CD14-positive monocyte (primary cell): Measurements from ENCODE around the gene FKBP15. TPM values are rescaled to one million over a fixed set of nuclear protein-coding genes. Genes with fewer than 3 reads are reported as not detected.

Experiments used
- DNase-seq, 3 donors: peaks; one replicate each; pipeline ENCODE4 v3.0.0-alpha.2; 2011 to 2022
- H2AFZ ChIP-seq: 2 replicates; pipeline ENCODE4 v1.6.0; 2012; ENCODE audit warnings: mild to moderate bottlenecking, low read depth, low read length, inconsistent platforms; ENCODE audit not compliant: insufficient read depth, poor library complexity, severe bottlenecking
- H3K27ac ChIP-seq, 2 donors: 1 replicate in 1 of 2; 2 replicates in 1 of 2; pipeline ENCODE4 v1.5.1; 2012 to 2013; ENCODE audit warnings: low read length in 2 of 2, control low read depth in 1 of 2, inconsistent platforms in 1 of 2, low read depth in 1 of 2, mild to moderate bottlenecking in 1 of 2
- H3K27me3 ChIP-seq, 2 donors: one replicate each; pipeline versions ENCODE4 v1.6.0 to v1.6.1; 2011 to 2013; ENCODE audit warnings: low read length in 2 of 2; ENCODE audit not compliant: control insufficient read depth in 2 of 2, insufficient read depth in 2 of 2
- H3K36me3 ChIP-seq, 2 donors: replicated peaks in 1 of 2; 1 replicate in 1 of 2; 2 replicates in 1 of 2; pipeline versions ENCODE4 v1.5.1 to v1.6.1; 2012 to 2013; ENCODE audit warnings: low read length in 2 of 2, control low read depth in 1 of 2, inconsistent platforms in 1 of 2, mild to moderate bottlenecking in 1 of 2; ENCODE audit not compliant: insufficient read depth in 2 of 2, control insufficient read depth in 1 of 2
- H3K4me1 ChIP-seq, 2 donors: 1 replicate in 1 of 2; 2 replicates in 1 of 2; pipeline versions ENCODE4 v1.5.1 to v1.6.1; 2012 to 2013; ENCODE audit warnings: low read length in 2 of 2, control low read depth in 1 of 2, inconsistent platforms in 1 of 2, mild to moderate bottlenecking in 1 of 2, moderate library complexity in 1 of 2; ENCODE audit not compliant: insufficient read depth in 2 of 2, control insufficient read depth in 1 of 2
- H3K4me2 ChIP-seq: replicated peaks from 2 replicates; pipeline ENCODE3; 2012; ENCODE audit warnings: low read length, moderate library complexity, mild to moderate bottlenecking; ENCODE audit not compliant: poor library complexity, severe bottlenecking; ENCODE audit errors: extremely low read depth
- H3K4me3 ChIP-seq, 3 experiments: fragments of 200-600 bp in 1 of 3; sonication (generic) in 1 of 3; replicated peaks in 1 of 3; 1 replicate in 2 of 3; 2 replicates in 1 of 3; pipeline ENCODE4 v1.5.1; 2011 to 2013; ENCODE audit warnings: low read length in 3 of 3, mild to moderate bottlenecking in 3 of 3, control low read depth in 2 of 3, low read depth in 2 of 3, inconsistent platforms in 1 of 3, moderate library complexity in 1 of 3
- H3K79me2 ChIP-seq: 2 replicates; pipeline ENCODE4 v1.6.0; 2012; ENCODE audit warnings: mild to moderate bottlenecking, control low read depth, inconsistent platforms, low read length, moderate library complexity; ENCODE audit not compliant: insufficient read depth
- H3K9ac ChIP-seq: 2 replicates; pipeline ENCODE4 v1.6.0; 2017; ENCODE audit warnings: low read length, mild to moderate bottlenecking; ENCODE audit not compliant: insufficient read depth, poor library complexity, severe bottlenecking
- H3K9me3 ChIP-seq, 2 donors: replicated peaks in 1 of 2; 1 replicate in 1 of 2; 2 replicates in 1 of 2; pipeline versions ENCODE4 v1.5.1 to v1.6.1; 2012 to 2013; ENCODE audit warnings: low read length in 2 of 2, control low read depth in 1 of 2; ENCODE audit not compliant: control insufficient read depth in 1 of 2, insufficient read depth in 1 of 2
- H4K20me1 ChIP-seq: 2 replicates; pipeline ENCODE4 v1.6.0; 2012; ENCODE audit warnings: mild to moderate bottlenecking, low read length, control low read depth, moderate library complexity; ENCODE audit not compliant: insufficient read depth
- H3K27ac Mint-ChIP-seq, 7 donors: one replicate each; pipeline ENCODE4 v1.8.0; 2020; ENCODE audit warnings: mild to moderate bottlenecking in 7 of 7, mixed read lengths in 7 of 7, moderate library complexity in 6 of 7, inconsistent platforms in 2 of 7
- H3K27me3 Mint-ChIP-seq, 3 donors: one replicate each; pipeline ENCODE4 v1.8.0; 2021 to 2022; ENCODE audit warnings: low read depth in 3 of 3, mild to moderate bottlenecking in 3 of 3, mixed read lengths in 3 of 3, moderate library complexity in 3 of 3, inconsistent platforms in 1 of 3
- H3K36me3 Mint-ChIP-seq, 2 donors: one replicate each; pipeline ENCODE4 v1.8.0; 2020; ENCODE audit warnings: mixed read lengths in 2 of 2, inconsistent platforms in 1 of 2, mild to moderate bottlenecking in 1 of 2
- H3K4me1 Mint-ChIP-seq: one replicate; pipeline ENCODE4 v1.8.0; 2020; ENCODE audit warnings: mild to moderate bottlenecking, mixed read lengths
- H3K4me3 Mint-ChIP-seq, 2 donors: one replicate each; pipeline ENCODE4 v1.8.0; 2020; ENCODE audit warnings: mild to moderate bottlenecking in 2 of 2, mixed read lengths in 2 of 2, moderate library complexity in 1 of 2
- H3K9me3 Mint-ChIP-seq, 7 donors: one replicate each; pipeline ENCODE4 v1.8.0; 2020 to 2022; ENCODE audit warnings: mixed read lengths in 7 of 7, mild to moderate bottlenecking in 6 of 7, moderate library complexity in 6 of 7, inconsistent platforms in 2 of 7
- WGBS: methylation state at CpG from one replicate; pipeline ENCODE4 v1.1.5; 2013; ENCODE audit warnings: missing lambda C conversion rate; ENCODE audit not compliant: insufficient coverage; 5-methylcytosine and 5-hydroxymethylcytosine counted together
- intact Hi-C, 2 donors: fragments of 100-400 bp; cut with micrococcal nuclease; formaldehyde crosslinking; loops; one replicate each; pipeline versions ENCODE4 v1.15.0 to v1.15.1; 2023
- polyA plus RNA-seq, 3 donors: library from polyadenylated mRNA; depleted of rRNA in 1 of 3; unstranded in 2 of 3; stranded (reverse) in 1 of 3; fragments of 300-500 nt in 2 of 3; fragments of >200 nt in 1 of 3; fragmentation: Illumina TruSeq in 2 of 3; gene quantifications; 1 replicate in 2 of 3; 2 replicates in 1 of 3; pipeline ENCODE4 v1.2.3, GENCODE V29; 2012 to 2021
- TF ChIP-seq, protein P1 (sequence below): fragments of 200-600 bp; IDR thresholded peaks from one replicate; pipeline ENCODE4 v1.8.0; 2022; ENCODE audit warnings: antibody characterized with exemption, mild to moderate bottlenecking

FKBP15 gene
- polyA plus RNA-seq, 3 donors, result 32.3 to 120 (median 55.7) TPM

DNA sequence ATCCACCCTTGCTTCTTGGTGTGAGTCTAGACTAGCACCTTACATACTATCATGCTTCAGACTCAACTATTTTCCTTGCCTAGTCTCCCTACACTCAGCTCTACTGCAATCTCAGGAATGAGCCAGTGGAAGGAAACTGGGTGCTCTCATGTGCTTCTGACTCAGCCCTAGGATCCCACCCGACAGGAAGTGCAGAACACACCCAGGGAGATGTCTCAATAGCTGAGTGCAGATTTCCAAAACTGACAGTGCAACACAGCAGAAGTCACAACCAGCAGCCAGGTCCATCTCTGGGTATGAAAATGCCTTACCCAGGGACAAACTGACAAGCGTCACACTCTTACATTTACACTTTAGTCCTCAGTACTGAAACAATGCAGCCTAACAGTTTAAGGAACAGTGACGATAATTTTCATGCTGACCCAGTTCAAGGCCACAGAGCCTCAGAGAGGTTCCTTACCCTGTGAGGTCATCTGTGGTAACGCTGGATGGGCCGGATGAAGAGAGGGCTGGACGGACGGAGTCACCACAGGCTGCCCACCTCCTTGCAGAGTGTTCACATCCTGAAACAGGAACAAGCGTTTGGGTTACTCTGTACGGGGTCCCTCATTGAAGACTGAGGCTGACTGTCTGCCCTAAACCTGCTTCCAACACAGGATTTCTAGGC, 33.0 kb downstream of the FKBP15 start:
- Histone ChIP-seq H4K20me1 (peaks cover 4% of the 10 kb centered on the region), H3K79me2 (peaks cover 80% of the 10 kb centered on the region), H2AFZ (peak overlapping the region; percentile 8), H3K9me3 (no peaks in the 10 kb centered on the region), H3K9ac (peak overlapping the region; percentile 59), H3K4me1 (peaks cover 42 to 56% of the 10 kb centered on the region in 2 donors), H3K27me3 (no peaks in the 10 kb centered on the region), H3K27ac (peak overlapping the region; percentile 82 to 92), H3K4me3 (peak overlapping the region; percentile 40 to 75 (median 70)), H3K4me2 (peak overlapping the region; percentile 80), H3K36me3 (peaks cover 65 to 76% of the 10 kb centered on the region in 2 donors)
- no peaks in the 10 kb centered on the region for H3K27me3 Mint-ChIP-seq
- peak; percentile 94 to 98 (median 97) for DNase-seq
- intact Hi-C loops, result loop anchor here (2.0 to 5.0 kb wide), 2 partner anchors 33 to 36 kb away; partner anchors contain the start of genes SLC31A2 (in 2 of the 2), FKBP15 (in 1 of the 2) and SLC31A1 (in 1 of the 2)
- H3K36me3 Mint-ChIP-seq, result peaks cover 74 to 75% of the 10 kb centered on the region in 2 donors
- 9% methylated on average over 4 of the region's 9 CpGs for WGBS
- H3K4me1 Mint-ChIP-seq, result peaks cover 56% of the 10 kb centered on the region
- H3K9me3 Mint-ChIP-seq, result no peaks in the 10 kb centered on the region
- TF ChIP-seq, protein P1, sequence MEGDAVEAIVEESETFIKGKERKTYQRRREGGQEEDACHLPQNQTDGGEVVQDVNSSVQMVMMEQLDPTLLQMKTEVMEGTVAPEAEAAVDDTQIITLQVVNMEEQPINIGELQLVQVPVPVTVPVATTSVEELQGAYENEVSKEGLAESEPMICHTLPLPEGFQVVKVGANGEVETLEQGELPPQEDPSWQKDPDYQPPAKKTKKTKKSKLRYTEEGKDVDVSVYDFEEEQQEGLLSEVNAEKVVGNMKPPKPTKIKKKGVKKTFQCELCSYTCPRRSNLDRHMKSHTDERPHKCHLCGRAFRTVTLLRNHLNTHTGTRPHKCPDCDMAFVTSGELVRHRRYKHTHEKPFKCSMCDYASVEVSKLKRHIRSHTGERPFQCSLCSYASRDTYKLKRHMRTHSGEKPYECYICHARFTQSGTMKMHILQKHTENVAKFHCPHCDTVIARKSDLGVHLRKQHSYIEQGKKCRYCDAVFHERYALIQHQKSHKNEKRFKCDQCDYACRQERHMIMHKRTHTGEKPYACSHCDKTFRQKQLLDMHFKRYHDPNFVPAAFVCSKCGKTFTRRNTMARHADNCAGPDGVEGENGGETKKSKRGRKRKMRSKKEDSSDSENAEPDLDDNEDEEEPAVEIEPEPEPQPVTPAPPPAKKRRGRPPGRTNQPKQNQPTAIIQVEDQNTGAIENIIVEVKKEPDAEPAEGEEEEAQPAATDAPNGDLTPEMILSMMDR, result no peak
- peak overlapping the region; percentile 69 to 86 for H3K4me3 Mint-ChIP-seq
- peak overlapping the region; percentile 95 to 99 (median 98) for H3K27ac Mint-ChIP-seq

DNA sequence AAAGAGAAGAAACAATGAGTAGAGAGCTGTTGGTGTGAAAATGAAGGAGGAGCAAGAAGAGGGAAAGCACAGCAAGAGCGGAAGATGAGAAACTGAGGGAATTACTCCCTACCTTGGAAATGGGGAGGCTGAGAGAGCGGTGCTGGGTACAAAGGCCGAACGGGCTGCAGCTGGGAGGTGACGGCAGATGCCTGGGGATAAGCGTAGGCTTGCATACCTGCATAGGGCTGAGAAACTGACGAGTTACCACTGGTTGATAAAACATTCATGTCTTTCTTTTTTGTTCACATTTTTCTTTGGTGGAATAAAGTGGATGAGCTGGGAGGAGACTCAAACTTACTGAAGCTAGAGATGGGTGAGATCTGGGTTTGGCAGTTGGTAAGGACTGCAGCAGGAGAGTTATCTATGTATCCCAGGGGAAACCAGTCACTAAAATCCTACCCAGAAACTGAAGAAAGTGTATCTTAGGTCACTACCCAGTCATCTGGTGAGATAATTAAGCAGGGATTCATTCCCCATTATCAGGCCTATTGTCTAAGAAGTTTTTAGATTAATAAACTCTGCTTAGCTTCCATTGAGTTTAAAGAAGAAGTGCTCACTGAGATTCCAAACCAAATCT, 34.8 kb downstream of the FKBP15 start:
- TF ChIP-seq, protein P1, result no peak
- peak overlapping the region; percentile 80 for H3K4me2 ChIP-seq
- 95% methylated on average over 4 of the region's 7 CpGs for WGBS
- no peak overlapping the region for H3K9ac ChIP-seq
- H3K36me3 Mint-ChIP-seq, result peaks cover 77 to 78% of the 10 kb centered on the region in 2 donors
- H3K27ac Mint-ChIP-seq, result peak overlapping the region; percentile 95 to 99 (median 98)
- DNase-seq, result no peak
- H3K9me3 ChIP-seq, result no peaks in the 10 kb centered on the region
- no peaks in the 10 kb centered on the region for H3K27me3 ChIP-seq
- peak overlapping the region in 1 of 2 donors; percentile 86 for H3K4me3 Mint-ChIP-seq
- H3K36me3 ChIP-seq, result peaks cover 67 to 76% of the 10 kb centered on the region in 2 donors
- H3K4me3 ChIP-seq, result peak overlapping the region in 1 of 3 experiments; percentile 75
- peak overlapping the region in 1 of 2 donors; percentile 92 for H3K27ac ChIP-seq
- no peaks in the 10 kb centered on the region for H3K27me3 Mint-ChIP-seq
- peaks cover 42 to 56% of the 10 kb centered on the region in 2 donors for H3K4me1 ChIP-seq
- H3K9me3 Mint-ChIP-seq, result no peaks in the 10 kb centered on the region
- H3K79me2 ChIP-seq, result peaks cover 79% of the 10 kb centered on the region
- intact Hi-C loops, result loop anchor here (2.0 to 5.0 kb wide), 2 partner anchors 34 to 35 kb away; partner anchors contain the start of genes SLC31A2 (in 2 of the 2), FKBP15 (in 1 of the 2) and SLC31A1 (in 1 of the 2)
- peaks cover 56% of the 10 kb centered on the region for H3K4me1 Mint-ChIP-seq
- peaks cover 15% of the 10 kb centered on the region for H4K20me1 ChIP-seq
- H2AFZ ChIP-seq, result no peak overlapping the region
